Astrocyte (in vitro differentiated cells and primary cell): Measurements from ENCODE around the gene C1orf94.

Source experiments
- EZH2 ChIP-seq: IDR thresholded peaks from 2 replicates; pipeline ENCODE4 v1.6.1; 2012; ENCODE audit warnings: mild to moderate bottlenecking, low read length, inconsistent platforms; ENCODE audit not compliant: insufficient read depth
- TF ChIP-seq, protein P1 (sequence below): IDR thresholded peaks from 2 replicates; pipeline ENCODE4 v1.5.1; 2011; ENCODE audit warnings: low read depth, mild to moderate bottlenecking, inconsistent platforms, low read length, moderate library complexity; ENCODE audit not compliant: insufficient read depth

DNA sequence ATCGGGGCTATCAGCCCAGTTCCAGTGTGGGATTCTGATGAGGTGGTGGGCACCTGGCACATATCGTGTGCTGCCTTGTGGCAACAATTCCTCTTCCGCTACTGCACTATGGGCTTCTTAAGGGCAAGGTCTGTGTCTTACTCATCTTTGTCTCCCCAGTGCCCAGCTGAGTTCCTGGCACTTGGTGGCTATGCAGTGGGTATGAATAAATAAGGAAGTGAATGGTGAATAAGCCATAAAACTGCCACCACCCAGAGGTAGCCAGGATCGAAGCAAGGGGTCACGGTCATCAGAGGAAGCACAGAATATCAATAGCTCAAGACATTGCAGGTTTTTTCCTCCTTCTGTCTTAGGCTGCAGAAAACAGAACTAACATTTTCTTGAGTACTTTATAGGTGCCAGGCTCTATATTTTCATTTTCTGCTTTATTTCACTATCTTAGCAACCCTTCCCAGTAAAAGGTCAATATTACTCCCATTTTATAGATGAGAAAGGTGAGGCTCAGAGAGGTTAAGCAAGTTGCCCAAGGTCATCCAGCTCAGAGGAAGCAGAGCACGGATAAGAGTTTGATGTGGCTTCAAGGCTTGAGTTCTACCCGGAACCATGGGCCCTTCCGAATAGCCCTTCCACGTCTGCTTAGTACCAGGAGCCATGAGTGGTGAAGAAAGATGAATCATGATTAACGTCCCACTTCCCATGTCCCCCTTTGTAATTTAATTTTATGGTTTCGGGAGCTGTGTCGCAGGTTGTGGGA lies 10.2 kb downstream of the C1orf94 start:
- TF ChIP-seq, protein P1, sequence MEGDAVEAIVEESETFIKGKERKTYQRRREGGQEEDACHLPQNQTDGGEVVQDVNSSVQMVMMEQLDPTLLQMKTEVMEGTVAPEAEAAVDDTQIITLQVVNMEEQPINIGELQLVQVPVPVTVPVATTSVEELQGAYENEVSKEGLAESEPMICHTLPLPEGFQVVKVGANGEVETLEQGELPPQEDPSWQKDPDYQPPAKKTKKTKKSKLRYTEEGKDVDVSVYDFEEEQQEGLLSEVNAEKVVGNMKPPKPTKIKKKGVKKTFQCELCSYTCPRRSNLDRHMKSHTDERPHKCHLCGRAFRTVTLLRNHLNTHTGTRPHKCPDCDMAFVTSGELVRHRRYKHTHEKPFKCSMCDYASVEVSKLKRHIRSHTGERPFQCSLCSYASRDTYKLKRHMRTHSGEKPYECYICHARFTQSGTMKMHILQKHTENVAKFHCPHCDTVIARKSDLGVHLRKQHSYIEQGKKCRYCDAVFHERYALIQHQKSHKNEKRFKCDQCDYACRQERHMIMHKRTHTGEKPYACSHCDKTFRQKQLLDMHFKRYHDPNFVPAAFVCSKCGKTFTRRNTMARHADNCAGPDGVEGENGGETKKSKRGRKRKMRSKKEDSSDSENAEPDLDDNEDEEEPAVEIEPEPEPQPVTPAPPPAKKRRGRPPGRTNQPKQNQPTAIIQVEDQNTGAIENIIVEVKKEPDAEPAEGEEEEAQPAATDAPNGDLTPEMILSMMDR, result no peak
- TF ChIP-seq EZH2, result no peak
